NCI-H345 treated with DMSO at 0.1 percent for 48 hours (cell line): ENCODE measurements around the gene GAREM1.
"Not testable (repeated sequence)": the region's sequence is repeated elsewhere in the genome, so short reads cannot be mapped to it uniquely, and the experiment has no call there.

Experiments
- DNase-seq: peaks from one replicate; lab custom pipeline; 2025; ENCODE audit not compliant: unreplicated experiment; lab: John Stamatoyannopoulos, UW

GAREM1 gene

DNA sequence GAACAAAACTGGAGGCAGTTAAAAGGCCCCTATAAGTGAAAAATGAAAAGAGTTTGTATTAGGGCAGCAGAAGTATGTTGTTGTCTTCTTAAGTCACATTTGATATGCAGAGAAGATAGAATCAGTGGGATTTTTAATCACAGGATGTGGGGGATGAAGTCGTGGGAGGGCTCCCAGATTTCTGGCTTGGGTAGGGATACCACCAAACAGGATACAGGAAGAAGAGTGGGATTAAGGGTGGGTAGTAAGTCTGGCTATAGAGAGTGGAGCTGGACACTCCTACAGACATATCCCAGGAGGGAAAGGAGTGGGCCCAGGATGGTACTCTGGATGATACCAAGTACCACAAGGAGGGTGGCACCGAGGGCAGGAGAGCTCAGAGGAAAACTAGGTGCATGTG is 99.3 kb downstream of the GAREM1 start:
- no peak for DNase-seq

DNA sequence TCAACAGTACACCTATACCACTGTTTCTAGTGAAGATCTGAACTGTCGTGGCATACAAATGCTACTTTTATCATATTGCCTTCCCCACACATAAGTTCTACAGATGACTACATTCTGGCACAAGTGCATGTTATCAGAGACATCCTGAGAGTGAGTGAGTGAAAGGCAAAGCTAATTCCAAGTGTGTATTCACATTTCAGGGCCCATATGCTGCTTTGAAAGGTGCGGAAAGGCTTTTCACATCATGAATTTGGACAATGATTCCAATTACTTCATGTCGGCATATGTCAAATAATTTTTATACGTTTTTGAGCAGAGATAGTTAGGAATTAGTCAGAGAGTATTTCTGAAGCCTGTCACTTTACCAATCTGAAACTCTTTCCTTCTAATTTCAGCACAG is 101.7 kb downstream of the GAREM1 start:
- DNase-seq = no peak

DNA sequence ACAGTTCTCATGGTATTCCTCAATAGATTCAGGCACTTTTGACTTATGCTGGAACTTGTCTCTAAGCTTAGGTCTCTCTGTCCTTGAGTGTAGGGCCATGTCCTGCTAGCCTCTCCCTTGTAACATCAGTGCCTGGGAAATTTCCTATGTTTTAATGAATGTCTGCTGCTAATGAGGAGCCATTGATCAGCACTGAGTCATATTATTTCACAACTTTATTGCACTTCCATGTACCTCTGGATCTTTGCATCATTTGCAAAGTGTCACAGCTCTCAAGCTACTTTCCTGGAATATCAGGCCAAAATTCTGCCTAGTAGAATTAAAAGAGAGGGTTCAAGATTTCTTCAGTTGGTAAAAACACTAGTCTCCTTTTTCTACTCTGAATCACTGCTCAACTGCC is 102.5 kb downstream of the GAREM1 start:
- DNase-seq = no peak

DNA sequence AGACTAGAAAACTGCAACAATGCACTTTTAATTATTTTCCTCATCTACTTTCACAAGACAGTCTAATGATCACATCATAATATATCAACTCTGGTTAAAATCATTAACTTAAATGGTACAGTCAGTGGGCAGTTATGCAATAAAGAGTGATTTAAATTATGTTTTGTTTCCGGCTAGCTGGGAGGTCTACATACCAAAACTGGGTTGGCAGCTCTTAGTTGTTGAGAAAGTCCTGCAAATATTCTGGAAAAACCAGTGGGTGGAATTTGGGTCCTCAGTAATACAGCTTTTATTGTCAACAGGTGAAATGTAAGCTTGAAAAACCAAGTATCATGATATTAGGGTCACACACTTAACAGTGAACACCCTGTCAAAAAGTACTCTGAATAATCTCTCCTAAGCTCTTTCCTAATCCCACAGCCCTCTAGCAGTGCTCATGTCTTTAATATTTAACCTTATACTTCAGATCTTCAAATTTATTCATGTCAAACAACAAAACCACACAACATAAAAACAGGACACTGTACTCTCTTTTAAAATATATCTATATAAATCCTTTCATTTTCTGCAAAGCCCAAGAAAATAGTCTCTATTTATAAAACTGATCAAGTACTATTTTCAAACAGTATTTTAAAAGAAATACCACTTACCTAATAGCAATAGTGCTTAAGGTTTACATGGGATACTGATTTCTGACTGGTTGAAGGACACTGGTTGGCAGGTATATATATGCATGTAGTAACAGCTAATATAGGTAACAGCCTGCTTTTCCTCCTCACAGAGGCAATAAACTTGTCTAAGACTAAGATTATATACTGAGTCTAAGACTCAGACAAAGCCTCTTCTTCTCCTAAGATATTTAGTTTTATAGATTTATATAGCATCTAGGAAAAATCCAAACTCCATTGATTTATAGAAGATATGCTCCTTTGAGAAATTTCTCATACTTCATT is 103.8 kb downstream of the GAREM1 start:
- DNase-seq = no peak

DNA sequence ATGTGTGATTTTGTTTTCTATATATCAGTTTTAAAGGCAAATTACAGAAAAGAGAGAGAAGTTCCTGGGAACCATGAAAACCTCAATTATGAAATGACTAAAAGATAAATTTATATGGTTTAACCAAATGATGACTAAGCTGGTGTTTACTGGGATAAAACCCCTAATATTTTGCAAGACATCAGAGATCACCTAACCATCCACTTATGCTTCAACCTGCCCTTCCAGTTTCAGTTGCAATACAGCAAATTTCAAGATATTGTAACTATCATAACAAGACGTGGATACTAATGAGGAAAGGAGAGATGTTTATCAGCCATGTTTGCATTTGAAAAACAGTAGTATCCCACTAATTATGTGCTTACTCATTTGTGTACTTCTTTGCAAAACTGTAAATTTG is 108.2 kb downstream of the GAREM1 start:
- no peak for DNase-seq

DNA sequence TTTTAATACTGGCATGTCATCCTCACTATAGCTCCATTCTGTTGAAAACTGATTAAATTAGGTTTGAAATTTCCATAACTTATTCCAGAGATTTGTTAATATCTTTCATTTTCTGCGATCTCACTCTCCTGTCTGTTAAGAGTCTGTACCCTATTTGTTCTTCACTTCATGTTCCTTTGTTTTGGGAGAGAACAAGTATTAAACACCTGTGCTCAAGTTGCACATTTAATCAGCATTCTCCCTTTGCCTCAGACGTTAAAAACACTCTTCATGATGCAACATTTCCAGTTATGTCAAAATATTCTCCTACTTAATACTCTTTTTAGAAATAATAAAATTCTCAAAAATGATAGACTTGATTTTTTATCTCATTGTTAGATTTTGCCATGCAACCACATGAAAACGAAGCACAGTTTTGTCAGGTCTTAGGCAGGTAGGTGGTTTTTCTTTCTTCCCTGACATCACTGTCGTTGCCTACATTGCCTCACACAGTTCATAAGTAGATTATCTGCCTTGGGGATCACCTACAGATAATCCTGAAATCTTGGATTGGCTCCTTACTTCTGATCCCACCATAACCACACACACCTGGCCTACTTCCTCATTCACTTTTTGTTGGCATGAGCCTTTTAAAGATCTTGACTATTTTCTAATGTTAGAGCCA is 109.9 kb downstream of the GAREM1 start:
- DNase-seq = no peak

DNA sequence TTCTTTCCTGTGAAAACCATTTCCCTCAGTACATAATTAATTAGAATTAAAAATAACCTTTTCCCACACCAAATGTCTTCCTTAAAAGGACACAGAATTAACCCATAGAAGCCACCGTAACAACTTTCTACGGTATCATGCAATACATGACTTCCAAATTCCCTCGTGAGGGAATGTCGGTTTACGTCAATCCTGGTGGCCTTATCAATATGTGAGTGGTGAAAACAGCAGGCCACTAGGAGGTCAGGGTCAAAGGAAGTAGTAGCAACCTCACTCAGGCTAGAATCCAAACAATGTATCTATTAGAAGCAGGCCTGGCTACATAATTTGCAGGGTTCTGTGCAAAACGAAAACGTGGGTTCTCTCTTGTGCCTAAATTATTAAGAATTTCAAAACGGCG is 112.2 kb downstream of the GAREM1 start:
- no peak for DNase-seq

DNA sequence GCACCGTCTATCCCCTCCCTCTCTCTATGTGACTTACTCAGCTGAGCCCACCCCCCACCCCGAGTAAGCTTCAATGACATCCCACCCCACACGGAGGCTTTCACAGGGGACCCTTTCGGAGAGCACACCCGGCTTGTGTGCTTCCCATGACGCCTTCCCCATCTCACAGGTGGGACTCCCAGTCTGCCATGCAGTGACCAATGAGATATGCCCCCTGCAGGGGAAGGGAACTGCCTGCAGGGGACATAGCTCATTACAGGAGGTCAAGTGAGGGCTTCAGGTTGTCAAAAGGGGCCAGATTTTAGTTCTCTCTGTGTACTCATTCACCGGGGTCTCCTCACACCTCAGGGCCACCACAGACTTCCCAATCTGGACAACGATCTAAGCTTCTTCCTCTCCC is 112.6 kb downstream of the GAREM1 start:
- DNase-seq = no peak

DNA sequence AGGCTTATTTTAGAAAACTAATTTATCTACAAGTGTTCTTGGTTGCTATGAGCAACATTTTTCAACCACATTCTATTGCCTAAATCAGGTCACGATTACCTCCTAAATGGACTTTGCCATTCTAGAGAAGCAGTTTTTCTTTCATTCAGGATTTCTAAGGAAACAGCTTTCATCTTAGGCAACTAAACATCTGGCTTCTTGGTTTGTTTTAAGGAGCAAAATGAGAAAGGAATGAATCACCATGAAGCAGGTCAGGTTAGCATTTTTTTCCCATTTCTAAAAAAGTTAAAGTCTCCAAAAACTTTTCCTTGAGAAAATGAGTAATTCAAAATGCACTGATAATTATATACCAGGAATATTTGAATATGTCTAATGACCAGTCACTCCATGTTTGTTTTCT is 114.8 kb downstream of the GAREM1 start:
- DNase-seq = no peak

DNA sequence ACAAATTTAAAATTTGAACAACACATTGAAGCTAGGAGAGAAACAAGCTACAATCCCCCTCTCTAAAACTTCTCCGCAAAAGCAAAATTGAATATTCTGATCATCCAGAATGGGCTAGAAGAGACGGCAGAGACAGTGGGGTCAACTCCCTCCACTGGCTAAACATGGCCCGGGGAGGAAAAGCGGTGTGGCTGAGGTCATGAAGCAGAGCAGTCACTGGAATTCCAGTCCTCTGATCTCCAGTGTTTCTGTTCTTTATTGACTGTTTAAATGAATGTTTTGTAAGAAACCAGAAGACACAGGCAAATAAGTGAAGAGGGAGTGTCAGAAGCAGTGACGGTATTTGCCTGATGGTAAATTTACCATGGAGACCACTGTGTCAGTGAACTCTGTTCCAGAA is 116.2 kb downstream of the GAREM1 start:
- DNase-seq = no peak

DNA sequence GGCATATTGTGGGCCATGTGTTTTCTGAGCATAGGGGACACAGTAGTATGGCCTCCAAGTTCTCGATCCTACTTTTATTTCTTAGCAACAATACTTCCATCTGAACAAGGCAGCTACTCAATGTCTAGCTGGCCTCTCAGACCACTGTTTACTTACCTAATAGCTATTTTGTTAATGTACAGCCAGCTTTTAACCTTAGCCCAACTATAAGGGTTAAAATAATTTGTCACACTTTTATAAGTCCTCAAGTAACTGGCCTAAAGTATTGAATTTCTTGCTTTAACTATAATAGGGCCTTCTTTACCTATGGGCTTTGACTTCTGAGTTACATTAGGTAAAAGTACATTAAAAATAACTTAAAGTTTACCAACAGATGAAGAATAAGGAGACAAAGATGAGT is 117.4 kb downstream of the GAREM1 start:
- no peak for DNase-seq

DNA sequence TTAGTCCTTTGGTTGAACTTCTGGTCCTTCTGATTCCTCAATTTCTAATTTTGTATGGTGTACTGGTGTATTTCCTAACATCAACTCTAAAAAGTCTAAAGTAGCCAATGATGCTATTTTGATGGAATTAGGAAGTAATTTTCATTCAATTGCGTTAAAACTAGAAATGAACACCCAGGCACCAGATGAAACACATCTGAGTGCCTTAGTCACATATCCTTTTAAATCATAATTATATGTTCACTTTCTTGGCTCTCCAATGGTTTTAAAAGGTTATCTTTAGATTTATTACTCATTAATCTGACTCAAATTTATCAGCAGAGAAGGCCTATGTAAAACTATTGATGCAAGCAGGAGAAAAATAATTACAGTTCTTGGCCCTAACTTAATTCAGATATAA is 119.7 kb downstream of the GAREM1 start:
- DNase-seq = no peak

DNA sequence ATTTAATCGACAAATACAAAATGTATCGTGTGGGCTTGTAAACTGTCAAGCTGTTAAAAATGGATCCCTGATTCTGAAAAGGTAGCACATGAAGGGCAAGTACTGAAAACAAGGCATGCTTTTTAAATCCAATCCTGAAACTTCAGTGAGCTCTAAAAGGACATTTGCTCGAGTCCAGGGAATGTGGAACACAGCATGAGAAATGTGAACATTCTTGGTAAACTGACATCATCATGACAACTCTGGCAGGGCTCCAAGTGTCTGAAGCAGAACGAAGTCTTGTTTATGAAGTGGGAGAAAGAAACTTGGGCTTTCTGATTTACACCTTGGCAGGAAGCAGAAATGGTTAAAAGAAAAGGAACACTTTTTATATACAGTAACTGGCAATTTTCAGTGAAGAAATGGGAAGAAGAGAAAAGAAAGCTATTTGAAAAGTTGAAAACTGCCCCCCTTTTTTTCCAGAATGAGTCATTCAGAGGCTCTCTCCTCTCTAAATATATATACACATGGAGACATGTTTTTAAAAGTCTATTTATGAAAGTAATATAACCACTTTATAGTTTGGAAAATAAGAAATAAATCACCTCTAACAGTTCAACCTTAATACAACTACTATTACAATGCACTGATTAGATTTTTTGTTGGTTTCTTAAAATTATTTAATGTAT is 120.8 kb downstream of the GAREM1 start:
- no peak for DNase-seq

DNA sequence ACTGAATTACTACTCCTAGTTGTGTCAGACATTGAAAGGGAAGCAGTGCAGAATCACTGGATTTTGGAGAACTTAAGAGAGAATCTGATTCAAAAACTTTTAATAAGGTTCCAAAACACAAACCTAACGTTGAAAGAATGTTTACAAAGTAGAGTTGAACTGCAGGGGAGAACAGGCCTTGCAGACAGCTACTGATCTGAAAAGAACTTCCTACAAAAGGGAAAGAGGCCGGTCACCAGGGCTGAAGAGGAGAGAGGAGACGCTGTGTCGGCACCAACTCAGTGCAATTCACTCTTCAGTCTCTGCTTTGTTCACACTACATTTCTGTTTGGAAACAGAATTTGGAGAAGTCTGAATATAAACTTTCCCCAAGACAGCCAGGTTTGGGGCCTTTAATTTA is 124.0 kb downstream of the GAREM1 start:
- no peak for DNase-seq

DNA sequence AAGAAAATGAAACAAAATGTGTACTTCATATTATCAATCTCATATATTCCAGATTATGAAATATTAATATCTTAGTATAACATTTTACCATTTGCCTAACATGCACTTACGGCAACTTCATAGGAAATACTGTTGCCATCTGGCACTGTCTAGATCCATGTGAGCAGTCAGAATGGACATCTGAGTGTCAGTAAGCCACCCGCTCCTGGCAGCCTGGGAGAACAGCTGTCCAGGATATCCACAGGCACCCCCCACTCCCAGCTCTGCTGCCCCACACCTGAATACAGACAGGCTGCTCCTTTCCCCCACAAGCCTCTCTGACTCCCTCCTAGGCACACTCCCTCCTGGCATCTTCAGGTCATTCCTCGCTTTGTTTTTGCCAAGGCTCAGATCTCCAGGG is 127.0 kb downstream of the GAREM1 start:
- no peak for DNase-seq

DNA sequence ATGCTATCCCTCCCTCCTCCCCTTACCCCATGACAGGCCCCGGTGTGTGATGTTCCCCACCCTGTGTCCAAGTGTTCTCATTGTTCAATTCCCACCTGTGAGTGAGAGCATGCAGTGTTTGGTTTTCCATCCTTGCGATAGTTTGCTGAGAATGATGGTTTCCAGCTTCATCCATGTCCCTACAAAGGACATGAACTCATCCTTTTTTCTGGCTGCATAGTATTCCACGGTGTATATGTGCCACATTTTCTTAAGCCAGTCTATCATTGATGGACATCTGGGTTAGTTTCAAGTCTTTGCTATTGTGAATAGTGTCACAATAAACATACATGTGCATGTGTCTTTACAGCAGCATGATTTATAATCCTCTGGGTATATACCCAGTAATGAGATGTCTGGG is 129.6 kb downstream of the GAREM1 start:
- not testable (repeated sequence) for DNase-seq

DNA sequence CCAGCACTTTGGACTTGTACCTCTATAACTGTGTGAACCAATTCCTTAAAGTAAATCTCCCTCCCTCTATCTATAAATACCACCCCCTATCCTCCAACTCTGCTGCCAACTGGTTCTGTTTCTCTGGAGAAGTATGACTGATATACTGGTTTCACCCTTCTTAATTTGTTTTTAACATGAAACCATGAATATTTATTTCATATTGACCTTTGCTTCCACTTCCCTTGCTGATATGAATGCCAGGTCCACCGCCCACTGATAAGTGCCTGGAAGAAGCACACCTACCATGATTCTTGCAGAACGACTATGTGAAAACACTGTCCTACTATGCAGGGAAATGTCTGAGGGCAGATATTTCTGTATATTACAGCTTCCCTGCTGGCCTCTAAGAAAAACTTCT is 131.6 kb downstream of the GAREM1 start:
- DNase-seq = no peak

DNA sequence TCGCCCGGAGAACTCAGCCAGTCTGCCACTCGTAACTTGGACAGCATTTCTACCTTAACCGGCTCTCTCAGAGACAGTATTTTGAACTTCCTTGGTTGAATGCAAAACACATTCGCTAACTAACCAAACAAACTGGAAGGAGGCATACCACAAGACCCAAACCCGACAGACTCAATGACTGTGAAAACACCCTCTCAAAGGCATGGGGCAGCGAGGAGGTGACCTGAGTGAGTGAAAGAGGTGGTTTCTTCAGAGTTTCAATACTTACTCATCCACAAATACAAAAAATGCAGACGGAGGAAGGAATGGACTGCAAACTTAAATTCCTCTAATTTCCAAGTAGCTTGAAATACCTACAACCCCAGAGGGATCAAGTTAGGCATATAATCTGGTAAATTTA is 132.9 kb downstream of the GAREM1 start:
- DNase-seq = no peak

DNA sequence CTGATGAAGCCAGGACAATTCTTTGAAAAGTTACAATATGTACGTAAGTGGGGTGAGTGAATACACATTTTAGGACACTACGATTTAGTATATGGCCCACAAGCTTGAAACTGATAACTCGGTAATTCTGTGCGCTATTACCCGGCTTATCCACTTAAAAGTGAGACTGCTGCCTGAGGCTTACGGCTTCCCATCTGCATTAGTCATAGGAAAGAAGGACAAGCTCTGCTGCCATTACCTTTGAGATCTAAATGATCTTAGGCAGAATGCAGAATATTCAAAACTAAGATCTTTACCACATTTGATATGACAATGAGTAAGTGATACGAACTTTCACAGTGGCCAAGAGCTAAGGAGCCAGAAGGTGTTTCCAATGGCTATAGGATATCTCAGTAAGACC is 133.3 kb downstream of the GAREM1 start:
- no peak for DNase-seq

DNA sequence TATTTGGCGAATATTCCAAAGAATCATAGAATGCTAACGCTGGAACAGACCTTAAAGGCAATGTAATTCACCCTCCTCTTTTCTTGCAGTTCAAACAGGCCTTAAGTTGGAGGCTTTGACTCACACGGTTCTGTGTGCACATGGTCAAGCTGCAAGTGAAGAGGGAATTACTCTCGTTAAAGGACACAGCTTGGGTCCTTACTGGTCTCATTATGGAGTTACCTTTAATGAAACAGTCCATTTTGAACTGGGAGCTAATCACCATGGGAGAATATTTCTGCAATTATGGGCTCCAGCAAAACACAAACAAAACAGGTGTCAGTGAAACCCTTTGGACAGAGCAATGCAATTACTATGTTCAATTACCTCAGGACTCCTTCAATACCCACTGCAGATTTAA is 135.5 kb downstream of the GAREM1 start:
- DNase-seq = no peak

DNA sequence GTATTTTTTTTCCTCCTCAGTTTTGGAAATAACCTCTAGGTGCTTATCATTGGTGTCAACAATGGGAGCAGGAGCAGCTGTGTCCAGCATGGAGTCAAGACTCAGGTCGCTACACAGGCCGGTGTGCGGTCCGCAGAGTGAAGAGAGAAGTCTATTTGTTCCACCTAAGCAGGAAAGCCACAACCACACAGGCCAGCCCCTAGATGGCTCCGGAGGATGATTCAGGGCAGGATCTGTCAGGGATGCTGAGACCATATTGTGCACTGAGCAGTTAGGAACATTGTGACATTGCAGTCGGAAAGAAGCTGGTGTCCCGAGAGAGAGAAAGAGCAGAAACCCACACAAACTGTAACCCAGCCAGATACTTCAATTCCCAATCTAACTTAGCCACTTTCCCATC is 136.9 kb downstream of the GAREM1 start:
- no peak for DNase-seq

DNA sequence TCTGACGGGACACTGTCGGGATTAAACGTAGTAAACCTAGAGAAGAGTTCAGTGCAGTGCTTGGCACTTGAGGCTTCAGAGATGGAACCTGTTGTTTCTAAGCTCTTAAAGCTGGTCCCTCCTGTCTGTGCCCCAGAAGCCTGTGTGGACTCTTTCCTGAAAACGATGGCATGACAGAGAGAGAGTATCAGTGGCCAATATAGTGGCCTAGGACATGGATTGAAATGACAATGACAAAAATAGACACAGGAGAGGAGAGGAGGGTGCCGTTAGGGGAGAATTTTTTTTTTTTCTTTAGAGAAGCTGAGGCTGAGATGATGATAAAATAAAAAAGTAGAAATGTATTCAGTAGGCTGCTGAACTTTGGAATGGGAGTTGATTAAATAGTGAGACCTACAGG is 138.0 kb downstream of the GAREM1 start:
- DNase-seq = no peak
